Activated CD8-positive, alpha-beta memory T cell treated with anti-CD3 and anti-CD28 coated beads for 4 hours (primary cell): ENCODE data around the gene RASSF4.

ENCODE experiments used
- DNase-seq, 2 donors: peaks; one replicate each; pipeline ENCODE4 v3.0.0-alpha.2; 2020; ENCODE audit warnings: low read depth in 2 of 2

Gene RASSF4

GRCh38 chr10:44988957-44989585 is 29.5 kb downstream of the RASSF4 start:
- no peak for DNase-seq

GRCh38 chr10:44989597-44990301 is 30.1 kb downstream of the RASSF4 start:
- DNase-seq = no peak

DNA sequence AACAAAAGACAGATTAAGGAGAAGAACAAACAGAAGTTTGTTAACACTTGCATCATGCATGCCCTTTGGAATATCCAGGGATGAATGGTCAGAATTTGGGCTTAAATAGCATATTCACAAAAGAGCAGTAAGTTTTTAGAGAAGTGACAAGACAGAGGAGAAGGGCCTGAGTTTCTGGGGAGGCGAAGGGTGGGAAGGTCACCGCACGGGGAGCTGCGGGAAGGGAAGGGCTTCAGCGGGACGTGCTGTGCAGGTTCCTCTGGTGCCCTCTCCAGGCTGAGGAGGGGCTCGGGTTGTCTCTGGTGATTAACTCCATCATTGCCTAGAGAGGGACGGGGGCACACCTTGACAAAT is 30.7 kb downstream of the RASSF4 start:
- no peak for DNase-seq

- DNase-seq = no peak
Measured at GRCh38 chr10:44990965-44991364, 31.4 kb downstream of the RASSF4 start.

DNA sequence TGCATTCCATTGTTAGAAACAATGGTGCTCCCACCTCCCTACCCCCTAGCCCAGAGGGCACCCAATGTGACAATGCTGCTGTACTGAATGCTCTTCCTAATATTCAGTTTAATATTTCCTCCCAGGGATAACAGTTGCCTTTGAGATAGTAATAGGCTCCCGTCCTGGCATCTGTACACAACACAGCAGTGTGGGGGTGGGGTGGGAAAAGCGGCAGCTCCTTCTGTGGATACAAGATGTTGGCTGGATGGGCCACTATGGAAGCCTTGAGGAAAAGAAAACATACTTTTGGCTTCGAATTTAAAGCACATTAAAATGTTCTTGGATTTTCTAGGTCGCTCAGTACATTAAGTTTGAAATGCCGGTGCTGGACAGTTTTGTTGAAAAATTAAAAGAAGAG is 32.0 kb downstream of the RASSF4 start:
- DNase-seq = no peak

DNA sequence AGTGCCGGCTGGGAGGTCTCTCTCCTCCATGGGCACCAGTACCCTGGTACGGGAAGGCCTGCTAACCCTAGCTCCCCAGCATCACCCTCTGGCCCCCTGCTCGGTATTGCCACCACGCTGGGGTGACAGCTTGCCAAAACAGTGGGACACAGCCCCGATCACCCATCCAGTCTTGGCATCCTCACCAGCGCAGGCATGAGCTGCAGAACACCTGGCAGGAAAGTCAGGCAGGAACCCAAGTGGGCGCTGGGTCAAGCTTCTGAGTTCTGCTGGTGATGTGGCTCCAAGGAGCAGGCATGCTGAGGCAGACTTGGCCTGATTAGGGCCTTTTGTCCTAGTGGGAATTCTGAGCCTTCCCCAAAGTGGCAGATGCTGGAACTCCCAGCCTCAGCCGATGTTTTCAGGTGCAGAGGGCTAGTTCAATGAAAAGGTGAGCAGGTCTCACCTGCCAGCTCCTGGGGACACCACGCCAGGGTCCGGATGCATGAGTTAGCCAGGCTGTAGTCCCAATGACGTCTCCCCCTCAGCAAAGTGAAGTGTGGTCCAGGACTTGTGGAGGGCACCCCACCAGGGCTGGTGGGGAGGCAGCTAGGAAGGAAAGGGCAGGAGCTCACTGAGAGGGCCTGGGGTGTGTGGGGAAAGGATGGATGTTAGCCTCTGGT is 32.6 kb downstream of the RASSF4 start:
- DNase-seq = no peak

DNA sequence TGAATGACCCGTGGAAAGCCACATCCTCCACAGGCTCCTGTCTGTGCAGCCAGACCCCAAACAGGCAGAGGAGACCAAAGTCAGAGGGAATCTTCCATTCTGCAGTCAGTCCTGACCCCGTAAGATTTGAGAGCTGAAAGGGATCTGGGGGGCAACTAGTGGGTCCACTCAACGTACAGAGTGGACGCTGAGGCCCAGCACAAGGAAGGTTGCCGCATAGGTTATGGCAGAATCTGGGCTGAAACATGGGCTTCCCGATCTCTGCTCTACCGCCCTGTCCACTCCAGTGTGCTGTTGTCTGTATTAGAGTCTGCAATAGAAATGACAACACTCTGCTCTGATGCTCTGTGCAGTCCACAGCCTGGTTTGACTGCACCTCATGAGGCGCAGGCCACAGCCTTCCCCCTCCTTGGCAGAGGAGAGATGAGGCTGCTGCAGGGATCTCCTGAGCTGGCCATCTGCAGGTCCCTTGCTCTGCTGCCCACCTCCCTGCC is 33.2 kb downstream of the RASSF4 start:
- no peak for DNase-seq

GRCh38 chr10:44993226-44993921 is 33.8 kb downstream of the RASSF4 start:
- no peak for DNase-seq

- DNase-seq = no peak
Measured at GRCh38 chr10:44993922-44994751, 34.5 kb downstream of the RASSF4 start.

DNA sequence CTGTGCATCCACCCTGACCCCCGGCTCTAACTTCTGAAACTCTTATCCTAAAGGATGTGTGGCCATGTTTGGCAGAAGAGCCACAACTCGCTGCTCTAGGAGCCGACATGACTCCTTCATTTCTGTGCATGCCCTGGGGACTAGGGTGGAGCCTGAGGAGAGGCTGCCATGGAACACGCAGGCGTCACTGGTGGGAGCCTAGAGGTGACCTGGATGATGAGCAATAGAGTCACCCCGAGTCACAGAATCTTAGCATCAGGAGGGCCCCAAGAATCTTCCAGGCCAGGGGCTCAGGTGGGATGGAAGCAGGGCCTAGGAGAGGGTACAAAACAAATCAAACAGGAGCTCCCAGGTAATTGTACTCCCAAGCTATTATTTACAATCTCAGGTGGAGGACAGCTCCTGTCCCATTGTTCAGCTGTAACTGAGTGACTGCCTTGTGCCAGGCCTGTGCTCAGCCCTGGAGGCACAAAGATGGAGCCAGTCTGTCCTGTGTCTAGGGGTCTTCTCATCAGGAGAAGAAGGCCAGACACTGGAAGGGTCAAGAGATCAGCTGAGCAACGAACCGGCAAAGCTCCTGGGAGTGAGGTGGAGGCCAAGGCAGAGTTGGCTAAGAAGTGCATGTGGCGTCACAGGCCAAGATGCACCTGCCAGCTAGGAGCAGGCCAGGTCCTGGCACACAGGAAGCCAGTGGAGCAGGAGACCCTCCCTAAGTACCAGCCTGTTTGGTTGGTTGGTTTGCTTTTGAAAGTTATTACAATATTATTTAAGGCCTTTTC is 35.3 kb downstream of the RASSF4 start:
- no peak for DNase-seq

GRCh38 chr10:44995581-44995913 is 35.9 kb downstream of the RASSF4 start:
- DNase-seq = no peak

DNA sequence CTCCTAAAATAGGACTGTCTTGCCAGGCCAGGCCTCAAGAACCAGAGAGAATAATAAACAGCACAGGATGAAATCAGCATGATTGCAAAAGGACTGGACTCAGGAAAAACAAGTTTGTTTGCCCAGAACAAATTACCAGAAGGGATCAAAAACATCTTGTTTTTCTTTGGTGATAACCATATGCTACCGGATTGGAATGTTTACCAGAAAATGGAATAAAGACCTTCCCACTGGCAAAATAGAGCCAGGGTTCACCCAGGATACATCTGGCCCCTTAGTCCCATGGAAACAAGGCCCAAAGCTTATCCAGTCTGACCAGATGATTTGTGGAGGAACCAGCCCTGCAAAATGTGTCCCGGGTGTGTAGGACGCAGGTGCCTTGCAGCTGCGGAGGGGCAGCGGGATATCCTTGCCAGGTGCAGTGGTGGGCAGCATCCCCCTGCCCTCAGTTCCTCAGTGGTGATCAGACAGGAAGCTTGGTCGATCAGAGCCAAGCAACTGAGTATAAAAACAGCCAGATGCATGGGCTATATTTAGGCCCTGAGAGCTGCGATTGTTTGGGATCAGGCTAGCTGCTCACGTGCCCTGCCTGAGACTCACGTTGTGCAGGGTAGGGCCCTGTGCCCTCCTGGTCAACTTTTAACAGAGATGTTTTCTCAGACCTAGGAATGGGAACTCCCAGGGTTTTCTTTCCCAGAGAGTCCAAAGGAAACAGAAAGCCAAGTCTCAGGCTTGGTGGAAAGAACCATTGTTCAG is 36.5 kb downstream of the RASSF4 start:
- no peak for DNase-seq

DNA sequence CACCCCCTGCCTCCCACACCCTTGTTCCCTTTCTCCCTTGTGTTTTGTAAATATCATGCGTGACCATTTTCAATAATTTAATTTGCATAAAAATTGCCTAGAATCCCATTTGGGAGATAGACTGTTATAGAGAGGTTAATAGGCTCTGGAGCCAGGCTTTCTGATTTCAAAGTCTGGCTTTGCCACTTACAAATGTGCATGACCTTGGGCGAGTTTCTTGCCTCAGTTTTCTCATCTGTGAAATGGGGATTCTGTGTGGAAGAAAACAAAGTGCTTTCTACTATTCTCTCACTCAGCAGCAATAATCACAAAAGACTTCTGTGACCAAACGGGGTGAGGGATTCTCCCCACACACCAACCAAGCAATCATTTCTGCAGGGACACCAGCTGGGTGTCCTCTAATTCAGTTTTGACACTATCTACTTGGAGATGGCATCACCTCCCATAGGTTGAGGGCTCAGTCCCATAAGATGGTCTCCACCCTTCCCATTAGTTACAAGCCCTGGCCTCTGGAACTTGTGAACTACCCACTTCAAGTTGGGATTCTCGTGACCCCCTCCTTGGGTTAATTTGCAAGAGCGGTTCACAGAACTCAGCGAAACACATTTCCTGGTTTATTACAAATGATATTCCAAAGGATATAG is 37.6 kb downstream of the RASSF4 start:
- DNase-seq = no peak

GRCh38 chr10:44998146-44998631 is 38.6 kb downstream of the RASSF4 start:
- DNase-seq = no peak

GRCh38 chr10:45000138-45000751 is 40.6 kb downstream of the RASSF4 start:
- no peak for DNase-seq

- DNase-seq = peak; percentile 58 to 62
Measured at GRCh38 chr10:45000752-45001380, 41.3 kb downstream of the RASSF4 start, which contains the start of gene ZNF22. TSS of gene ZNF22 (plus strand) at chr10:45000923. CDS start at chr10:45003369, 2,446 bp downstream.

GRCh38 chr10:45001381-45002148 is 42.0 kb downstream of the RASSF4 start:
- DNase-seq = peak in 1 of 2 donors; percentile 6
